Tibial nerve (tissue), 4 donors: ENCODE data around the gene CLTRN. TPM values are rescaled to one million over a fixed set of nuclear protein-coding genes. Genes with fewer than 3 reads are reported as not detected.

Experiments used
- DNase-seq, 2 donors: peaks; one replicate each; pipeline ENCODE4 v3.0.0-alpha.2; 2019; ENCODE audit warnings: low spot score in 2 of 2
- H3K27ac ChIP-seq, 4 donors: fragments of 200-600 bp; sonication (generic) in 3 of 4; one replicate each; pipeline ENCODE4 v1.5.1; 2017 to 2019; ENCODE audit warnings: mild to moderate bottlenecking in 1 of 4
- H3K27me3 ChIP-seq, 2 donors: fragments of 200-600 bp; sonication (generic) in 1 of 2; one replicate each; pipeline versions ENCODE4 v1.5.1 to v1.6.0; 2017 to 2019
- H3K36me3 ChIP-seq, 3 donors: fragments of 200-600 bp; sonication (generic); one replicate each; pipeline ENCODE4 v1.5.1; 2018 to 2019
- H3K4me1 ChIP-seq, 4 donors: fragments of 200-600 bp; sonication (generic) in 3 of 4; one replicate each; pipeline ENCODE4 v1.5.1; 2017 to 2019
- H3K4me3 ChIP-seq, 4 donors: fragments of 200-600 bp; sonication (generic) in 3 of 4; one replicate each; pipeline ENCODE4 v1.5.1; 2017 to 2019; ENCODE audit warnings: mild to moderate bottlenecking in 1 of 4, moderate library complexity in 1 of 4
- H3K9me3 ChIP-seq, 4 donors: fragments of 200-600 bp; sonication (generic) in 3 of 4; one replicate each; pipeline ENCODE4 v1.5.1; 2017 to 2019
- EP300 ChIP-seq, 2 donors: sonication (generic); formaldehyde crosslinking; IDR thresholded peaks; one replicate each; pipeline ENCODE4 v1.6.1; 2017; ENCODE audit warnings: antibody characterized with exemption in 2 of 2, mild to moderate bottlenecking in 1 of 2
- POLR2A ChIP-seq, 2 donors: fragments of 450-650 bp; IDR thresholded peaks; one replicate each; pipeline ENCODE4 v1.6.1; 2017; ENCODE audit warnings: antibody characterized with exemption in 2 of 2, mild to moderate bottlenecking in 2 of 2, moderate library complexity in 2 of 2
- WGBS, 2 donors: methylation state at CpG; one replicate each; pipeline ENCODE4 v1.1.5; 2018; 5-methylcytosine and 5-hydroxymethylcytosine counted together
- total RNA-seq, 4 donors: library from RNA; depleted of rRNA; stranded (reverse); fragments of >200 nt; gene quantifications; one replicate each; pipeline ENCODE4 v1.1.0, GENCODE V29; 2016
- TF ChIP-seq, protein P1 (sequence below), 5 experiments: fragments of 200-600 bp in 3 of 5; fragments of 450-650 bp in 2 of 5; sonication (generic) in 3 of 5; IDR thresholded peaks; one replicate each; pipeline ENCODE4 v1.5.1; 2016 to 2019; ENCODE audit warnings: antibody characterized with exemption in 5 of 5, mild to moderate bottlenecking in 3 of 5, moderate library complexity in 2 of 5

CLTRN gene
- total RNA-seq, 4 donors from 2014 or later = 1.0 to 1.1 TPM; not detected in 2

GRCh38 chrX:15600745-15601144 lies 63.9 kb downstream of the CLTRN start, which contains the start of gene ACE2:
Gene ACE2, minus strand, starts transcription at chrX:15600960. Its CDS starts 49 bp downstream, at chrX:15600911.
- Histone ChIP-seq H3K9me3 (no peaks in the 10 kb centered on the region), H3K27me3 (peaks cover 0 to 19% of the 10 kb centered on the region in 2 donors), H3K4me1 (no peaks in the 10 kb centered on the region), H3K4me3 (no peak within 1 kb of the TSS), H3K36me3 (no peaks in the 10 kb centered on the region), H3K27ac (no peak within 1 kb of the TSS)
- no peak for DNase-seq
- 73 to 89% methylated on average over 4 of the region's 4 CpGs for WGBS, 2 donors
- TF ChIP-seq POLR2A (IDR thresholded peaks at IDR 0.05) = no peak
- no peak for TF ChIP-seq EP300 (IDR thresholded peaks at IDR 0.05)
- TF ChIP-seq, protein P1, sequence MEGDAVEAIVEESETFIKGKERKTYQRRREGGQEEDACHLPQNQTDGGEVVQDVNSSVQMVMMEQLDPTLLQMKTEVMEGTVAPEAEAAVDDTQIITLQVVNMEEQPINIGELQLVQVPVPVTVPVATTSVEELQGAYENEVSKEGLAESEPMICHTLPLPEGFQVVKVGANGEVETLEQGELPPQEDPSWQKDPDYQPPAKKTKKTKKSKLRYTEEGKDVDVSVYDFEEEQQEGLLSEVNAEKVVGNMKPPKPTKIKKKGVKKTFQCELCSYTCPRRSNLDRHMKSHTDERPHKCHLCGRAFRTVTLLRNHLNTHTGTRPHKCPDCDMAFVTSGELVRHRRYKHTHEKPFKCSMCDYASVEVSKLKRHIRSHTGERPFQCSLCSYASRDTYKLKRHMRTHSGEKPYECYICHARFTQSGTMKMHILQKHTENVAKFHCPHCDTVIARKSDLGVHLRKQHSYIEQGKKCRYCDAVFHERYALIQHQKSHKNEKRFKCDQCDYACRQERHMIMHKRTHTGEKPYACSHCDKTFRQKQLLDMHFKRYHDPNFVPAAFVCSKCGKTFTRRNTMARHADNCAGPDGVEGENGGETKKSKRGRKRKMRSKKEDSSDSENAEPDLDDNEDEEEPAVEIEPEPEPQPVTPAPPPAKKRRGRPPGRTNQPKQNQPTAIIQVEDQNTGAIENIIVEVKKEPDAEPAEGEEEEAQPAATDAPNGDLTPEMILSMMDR (IDR thresholded peaks at IDR 0.05) = no peak

DNA sequence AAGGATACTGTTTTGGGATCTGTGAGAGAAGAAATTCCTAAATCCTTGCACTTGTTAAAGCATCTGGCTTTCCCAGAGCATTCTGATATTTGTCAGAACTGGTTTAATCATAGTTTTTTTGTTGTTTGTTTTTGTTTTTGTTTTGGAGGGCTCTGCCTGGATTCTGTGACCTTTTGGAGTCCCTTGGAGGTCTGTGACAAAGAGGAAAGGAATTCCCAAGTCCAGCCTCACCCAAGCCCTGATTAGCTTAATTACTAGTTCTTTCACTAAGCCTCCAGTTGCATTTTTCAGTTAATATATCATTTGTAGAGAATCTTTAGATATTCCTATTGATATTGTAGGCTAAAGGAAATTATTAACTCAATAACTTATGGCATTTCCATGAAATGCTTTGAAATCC lies 64.6 kb downstream of the CLTRN start:
- Histone ChIP-seq H3K27ac (no peak overlapping the region), H3K4me3 (no peak overlapping the region), H3K36me3 (no peaks in the 10 kb centered on the region), H3K27me3 (peaks cover 0 to 19% of the 10 kb centered on the region in 2 donors), H3K9me3 (no peaks in the 10 kb centered on the region), H3K4me1 (no peaks in the 10 kb centered on the region)
- no peak for DNase-seq
- TF ChIP-seq, protein P1 (IDR thresholded peaks at IDR 0.05) = no peak
- TF ChIP-seq POLR2A (IDR thresholded peaks at IDR 0.05) (no peak), EP300 (IDR thresholded peaks at IDR 0.05) (no peak)

- TF ChIP-seq EP300 (IDR thresholded peaks at IDR 0.05) = no peak
- 61 to 83% methylated on average over 4 of the region's 4 CpGs for WGBS, 2 donors
- no peak overlapping the region for H3K27ac ChIP-seq
- H3K9me3 ChIP-seq = no peaks in the 10 kb centered on the region
- H3K4me3 ChIP-seq = no peak overlapping the region
- H3K27me3 ChIP-seq = peaks cover 0 to 18% of the 10 kb centered on the region in 2 donors
- DNase-seq = no peak
- no peaks in the 10 kb centered on the region for H3K36me3 ChIP-seq
- H3K4me1 ChIP-seq = no peaks in the 10 kb centered on the region
These were observed 65.1 kb downstream of the CLTRN start for GRCh38 chrX:15599461-15599860.

- no peak for DNase-seq
- H3K9me3 ChIP-seq = no peaks in the 10 kb centered on the region
- no peaks in the 10 kb centered on the region for H3K36me3 ChIP-seq
- H3K27ac ChIP-seq = no peak overlapping the region
- H3K4me1 ChIP-seq = no peaks in the 10 kb centered on the region
- H3K4me3 ChIP-seq = no peak overlapping the region
- TF ChIP-seq EP300 (IDR thresholded peaks at IDR 0.05) (no peak), POLR2A (IDR thresholded peaks at IDR 0.05) (no peak)
- TF ChIP-seq, protein P1 (IDR thresholded peaks at IDR 0.05) = no peak
- peaks cover 0 to 13% of the 10 kb centered on the region in 2 donors for H3K27me3 ChIP-seq
- WGBS, 2 donors = 62% methylated on average over 3 of the region's 3 CpGs
These were observed 66.6 kb downstream of the CLTRN start for GRCh38 chrX:15598026-15598425.

GRCh38 chrX:15594371-15594770 lies 70.2 kb downstream of the CLTRN start:
- Histone ChIP-seq H3K4me3 (no peak overlapping the region), H3K27ac (no peak overlapping the region), H3K36me3 (no peaks in the 10 kb centered on the region), H3K4me1 (no peaks in the 10 kb centered on the region), H3K9me3 (no peaks in the 10 kb centered on the region), H3K27me3 (peaks cover 0 to 13% of the 10 kb centered on the region in 2 donors)
- WGBS, 2 donors = 41 to 43% methylated on average over 2 of the region's 2 CpGs
- no peak for DNase-seq
- TF ChIP-seq POLR2A (IDR thresholded peaks at IDR 0.05) (no peak), EP300 (IDR thresholded peaks at IDR 0.05) (no peak)
- TF ChIP-seq, protein P1 (IDR thresholded peaks at IDR 0.05) = no peak
